Right atrium auricular region (tissue), 2 donors: ENCODE data around the gene RFK. TPM values are rescaled to one million over a fixed set of nuclear protein-coding genes. Genes with fewer than 3 reads are reported as not detected.

Experiments
- DNase-seq: peaks from one replicate; pipeline ENCODE4 v3.0.0-alpha.2; 2019; ENCODE audit warnings: low spot score
- H3K27ac ChIP-seq, 2 donors: fragments of 200-600 bp; sonication (generic); 1 replicate in 1 of 2; 2 replicates in 1 of 2; pipeline ENCODE4 v1.5.1; 2016 to 2019
- H3K27me3 ChIP-seq, 2 donors: fragments of 200-600 bp; sonication (generic); one replicate each; pipeline versions ENCODE4 v1.5.1 to v1.6.0; 2017 to 2019
- H3K36me3 ChIP-seq: fragments of 200-600 bp; sonication (generic); one replicate; pipeline ENCODE4 v1.5.1; 2016
- H3K4me1 ChIP-seq, 2 donors: fragments of 200-600 bp; sonication (generic); one replicate each; pipeline versions ENCODE4 v1.5.1 to v1.6.0; 2017 to 2019
- H3K4me3 ChIP-seq, 2 donors: fragments of 200-600 bp; sonication (generic); 1 replicate in 1 of 2; 2 replicates in 1 of 2; pipeline ENCODE4 v1.5.1; 2017 to 2019; ENCODE audit warnings: mild to moderate bottlenecking in 1 of 2, moderate library complexity in 1 of 2
- H3K9me3 ChIP-seq, 2 donors: fragments of 200-600 bp; sonication (generic); one replicate each; pipeline ENCODE4 v1.5.1; 2019
- total RNA-seq, 2 donors: library from RNA; depleted of rRNA; stranded (reverse); fragments of >200 nt; gene quantifications; one replicate each; pipeline ENCODE4 v1.1.0, GENCODE V29; 2016
- TF ChIP-seq, protein P1 (sequence below), 2 donors: fragments of 200-600 bp; sonication (generic); IDR thresholded peaks; one replicate each; pipeline ENCODE4 v1.5.1; 2019; ENCODE audit warnings: antibody characterized with exemption in 2 of 2

RFK gene
- total RNA-seq, 2 donors from 2014 or later = 23.7 to 32.0 TPM

DNA sequence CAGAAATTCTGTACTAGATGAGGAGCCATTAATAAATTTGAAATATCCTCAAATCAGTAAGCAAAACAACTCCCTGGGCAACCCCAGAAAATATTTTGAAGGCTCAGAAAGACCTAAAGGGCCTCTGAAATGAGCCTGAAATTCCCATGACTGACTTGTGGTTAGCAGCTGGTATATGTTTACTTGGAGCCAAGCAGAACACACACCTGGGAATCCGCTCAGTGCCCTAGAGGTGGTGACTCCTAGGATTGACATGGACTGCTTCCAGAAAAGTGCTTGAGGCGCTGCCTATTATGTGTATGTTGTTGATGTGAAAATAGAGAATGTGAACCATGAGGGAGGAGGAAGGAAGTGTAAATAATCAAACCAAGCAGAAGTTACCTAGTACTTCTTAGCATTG, 14.7 kb downstream of the RFK start:
- H3K27me3 ChIP-seq = no peaks in the 10 kb centered on the region
- peaks cover 0 to 8% of the 10 kb centered on the region in 2 donors for H3K4me1 ChIP-seq
- no peak overlapping the region for H3K4me3 ChIP-seq
- H3K36me3 ChIP-seq = peaks cover 4% of the 10 kb centered on the region
- H3K9me3 ChIP-seq = no peaks in the 10 kb centered on the region
- TF ChIP-seq, protein P1, sequence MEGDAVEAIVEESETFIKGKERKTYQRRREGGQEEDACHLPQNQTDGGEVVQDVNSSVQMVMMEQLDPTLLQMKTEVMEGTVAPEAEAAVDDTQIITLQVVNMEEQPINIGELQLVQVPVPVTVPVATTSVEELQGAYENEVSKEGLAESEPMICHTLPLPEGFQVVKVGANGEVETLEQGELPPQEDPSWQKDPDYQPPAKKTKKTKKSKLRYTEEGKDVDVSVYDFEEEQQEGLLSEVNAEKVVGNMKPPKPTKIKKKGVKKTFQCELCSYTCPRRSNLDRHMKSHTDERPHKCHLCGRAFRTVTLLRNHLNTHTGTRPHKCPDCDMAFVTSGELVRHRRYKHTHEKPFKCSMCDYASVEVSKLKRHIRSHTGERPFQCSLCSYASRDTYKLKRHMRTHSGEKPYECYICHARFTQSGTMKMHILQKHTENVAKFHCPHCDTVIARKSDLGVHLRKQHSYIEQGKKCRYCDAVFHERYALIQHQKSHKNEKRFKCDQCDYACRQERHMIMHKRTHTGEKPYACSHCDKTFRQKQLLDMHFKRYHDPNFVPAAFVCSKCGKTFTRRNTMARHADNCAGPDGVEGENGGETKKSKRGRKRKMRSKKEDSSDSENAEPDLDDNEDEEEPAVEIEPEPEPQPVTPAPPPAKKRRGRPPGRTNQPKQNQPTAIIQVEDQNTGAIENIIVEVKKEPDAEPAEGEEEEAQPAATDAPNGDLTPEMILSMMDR (IDR thresholded peaks at IDR 0.05) = no peak
- DNase-seq = no peak
- no peak overlapping the region for H3K27ac ChIP-seq

DNA sequence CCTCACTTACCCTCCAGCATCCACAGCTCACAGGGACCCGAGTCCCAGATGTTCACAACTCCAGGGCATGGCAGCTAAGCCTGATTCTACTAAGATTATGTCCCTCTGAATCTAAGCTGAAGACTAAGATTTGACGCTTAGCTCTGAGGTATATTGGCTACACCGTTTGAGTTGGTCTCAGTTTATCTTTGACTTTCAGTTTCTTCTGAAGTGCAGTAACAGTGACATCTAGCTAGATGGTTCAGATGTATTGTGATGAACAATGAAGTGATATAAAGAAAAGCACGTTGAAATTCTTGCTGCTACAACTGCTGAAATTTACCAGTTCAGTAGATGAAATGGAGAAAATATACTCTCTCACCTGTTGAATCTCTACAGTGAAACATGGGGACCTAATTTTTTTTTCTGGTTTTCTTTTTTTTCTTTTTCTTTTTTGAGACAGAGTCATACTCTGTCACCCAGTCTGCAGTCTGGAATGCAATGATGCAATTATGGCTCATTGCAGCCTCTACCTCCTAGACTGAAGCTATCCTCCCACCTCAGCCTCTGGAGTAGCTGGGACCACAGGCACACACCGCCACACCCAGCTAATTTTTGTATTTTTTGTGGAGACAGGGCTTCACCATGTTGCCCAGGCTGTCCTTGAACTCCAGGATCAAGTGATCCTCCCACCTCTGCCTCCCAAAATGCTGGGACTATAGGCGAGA, 15.7 kb downstream of the RFK start:
- Histone ChIP-seq H3K27me3 (no peaks in the 10 kb centered on the region), H3K27ac (no peak overlapping the region), H3K4me3 (no peak overlapping the region), H3K36me3 (no peaks in the 10 kb centered on the region), H3K4me1 (peaks cover 0 to 10% of the 10 kb centered on the region in 2 donors), H3K9me3 (no peaks in the 10 kb centered on the region)
- TF ChIP-seq, protein P1 (IDR thresholded peaks at IDR 0.05) = no peak
- DNase-seq = no peak

GRCh38 chr9:76377791-76378190, 16.4 kb downstream of the RFK start:
- peaks cover 0 to 17% of the 10 kb centered on the region in 2 donors for H3K4me1 ChIP-seq
- H3K27ac ChIP-seq = no peak overlapping the region
- H3K27me3 ChIP-seq = no peaks in the 10 kb centered on the region
- no peak for DNase-seq
- H3K36me3 ChIP-seq = no peaks in the 10 kb centered on the region
- TF ChIP-seq, protein P1 (IDR thresholded peaks at IDR 0.05) = no peak
- no peak overlapping the region for H3K4me3 ChIP-seq
- H3K9me3 ChIP-seq = no peaks in the 10 kb centered on the region

DNA sequence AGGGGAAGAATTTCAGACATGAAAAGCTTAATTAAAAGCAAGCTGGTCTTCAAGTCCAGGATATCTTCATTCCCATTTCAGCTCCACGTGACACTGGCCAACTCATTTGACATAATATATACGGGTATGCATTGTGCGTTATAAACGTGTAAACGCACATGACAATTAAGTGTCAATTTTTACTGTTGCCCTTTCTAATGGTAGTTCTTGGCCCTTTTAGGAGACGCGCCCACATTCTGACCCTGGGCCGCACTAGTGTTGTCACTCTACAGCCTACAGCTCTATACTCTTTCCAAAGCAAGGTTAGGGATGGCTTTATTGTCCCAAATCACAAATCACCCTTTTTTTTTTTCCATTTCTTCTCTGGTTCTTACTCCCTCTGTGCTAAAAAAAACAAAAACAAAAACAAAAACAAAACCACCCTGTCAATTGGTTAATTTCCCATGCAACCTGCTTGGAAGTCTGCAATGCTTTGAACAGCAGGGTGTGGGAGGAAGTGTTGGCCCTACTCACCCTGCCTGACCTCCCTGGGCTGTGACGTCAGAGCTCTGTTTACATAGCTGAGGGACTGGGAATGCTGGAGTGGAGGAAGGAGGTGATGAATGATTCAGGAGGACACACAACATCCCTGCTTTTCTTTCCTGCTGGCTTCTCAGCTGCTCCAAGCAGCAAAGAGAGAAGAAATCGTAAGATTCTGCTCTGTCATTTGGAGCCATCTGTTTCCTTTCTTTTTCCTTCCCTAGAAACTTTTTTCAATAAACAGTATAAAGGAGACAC, 19.3 kb downstream of the RFK start:
- DNase-seq = peak; percentile 84
- peaks cover 0 to 27% of the 10 kb centered on the region in 2 donors for H3K4me1 ChIP-seq
- no peaks in the 10 kb centered on the region for H3K36me3 ChIP-seq
- no peak overlapping the region for H3K4me3 ChIP-seq
- TF ChIP-seq, protein P1 (IDR thresholded peaks at IDR 0.05) = no peak
- H3K9me3 ChIP-seq = no peaks in the 10 kb centered on the region
- peak overlapping the region in 1 of 2 donors; percentile 35 for H3K27ac ChIP-seq
- no peaks in the 10 kb centered on the region for H3K27me3 ChIP-seq

DNA sequence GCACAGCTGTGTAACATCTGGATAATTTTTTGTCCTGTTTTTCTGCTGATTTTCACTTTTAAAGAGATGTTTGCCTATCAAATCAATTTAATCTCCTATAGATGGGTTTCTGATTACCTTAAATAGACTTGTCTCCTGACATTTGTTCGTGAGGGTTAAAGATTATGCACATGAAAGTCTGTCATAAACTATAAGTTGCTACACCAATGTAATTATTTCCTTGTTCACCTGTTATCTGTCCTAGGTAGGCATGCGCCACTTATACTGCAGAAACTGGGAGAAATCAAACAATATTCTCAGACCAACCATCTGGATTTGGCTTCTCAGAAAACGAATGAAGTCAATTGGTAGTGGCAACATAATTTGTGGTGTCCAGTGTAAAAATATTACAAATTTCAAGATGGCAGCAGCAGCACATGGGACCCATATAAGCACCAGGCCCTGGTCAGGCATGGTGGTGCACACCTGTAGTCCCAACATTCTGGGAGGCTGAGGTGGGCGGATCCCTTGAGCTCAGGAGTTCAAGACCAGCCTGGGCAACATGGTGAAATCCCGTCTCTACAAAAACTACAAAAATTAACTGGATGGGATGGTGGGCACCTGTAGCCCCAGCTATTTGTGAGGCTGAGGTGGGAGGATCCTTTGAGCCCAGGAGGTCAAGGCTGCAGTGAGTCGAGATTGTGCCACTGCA, 20.3 kb downstream of the RFK start:
- DNase-seq = no peak
- H3K9me3 ChIP-seq = no peaks in the 10 kb centered on the region
- H3K4me1 ChIP-seq = peaks cover 0 to 27% of the 10 kb centered on the region in 2 donors
- H3K27ac ChIP-seq = peak overlapping the region in 1 of 2 donors; percentile 58
- TF ChIP-seq, protein P1 (IDR thresholded peaks at IDR 0.05) = no peak
- H3K36me3 ChIP-seq = no peaks in the 10 kb centered on the region
- no peak overlapping the region for H3K4me3 ChIP-seq
- no peaks in the 10 kb centered on the region for H3K27me3 ChIP-seq
